Left ventricle myocardium superior (tissue), 1 donor: ENCODE data around the gene ATG10. TPM values are rescaled to one million over a fixed set of nuclear protein-coding genes. Genes with fewer than 3 reads are reported as not detected.
A peak's percentile ranks its signal among the peaks of the same experiment; 100 is the strongest.

ENCODE experiments used
- ATAC-seq: fragments of 200-7000 bp; cut with Tn5 transposase; one replicate; pipeline ENCODE4 v1.9.1; 2020; ENCODE audit warnings: mild to moderate bottlenecking, moderate library complexity
- DNase-seq: peaks from one replicate; pipeline ENCODE4 v3.0.0-alpha.2; 2020
- intact Hi-C: fragments of 100-400 bp; cut with micrococcal nuclease; formaldehyde crosslinking; loops from one replicate; pipeline ENCODE4 v1.11.0; 2022
- total RNA-seq: library from RNA; stranded (reverse); fragmentation: NEBNext Ultra II Directional; extraction: Animal tissue kit (Norgen Biotek cat#: 25700); gene quantifications from one replicate; pipeline ENCODE4 v1.2.1, GENCODE V29; 2021
- donor health status: DM: no; HTN: yes; CAD: no; lungs with severe emphysema.

ATG10 gene
- total RNA-seq, 1 donor from 2014 or later, result 4.3 TPM

DNA sequence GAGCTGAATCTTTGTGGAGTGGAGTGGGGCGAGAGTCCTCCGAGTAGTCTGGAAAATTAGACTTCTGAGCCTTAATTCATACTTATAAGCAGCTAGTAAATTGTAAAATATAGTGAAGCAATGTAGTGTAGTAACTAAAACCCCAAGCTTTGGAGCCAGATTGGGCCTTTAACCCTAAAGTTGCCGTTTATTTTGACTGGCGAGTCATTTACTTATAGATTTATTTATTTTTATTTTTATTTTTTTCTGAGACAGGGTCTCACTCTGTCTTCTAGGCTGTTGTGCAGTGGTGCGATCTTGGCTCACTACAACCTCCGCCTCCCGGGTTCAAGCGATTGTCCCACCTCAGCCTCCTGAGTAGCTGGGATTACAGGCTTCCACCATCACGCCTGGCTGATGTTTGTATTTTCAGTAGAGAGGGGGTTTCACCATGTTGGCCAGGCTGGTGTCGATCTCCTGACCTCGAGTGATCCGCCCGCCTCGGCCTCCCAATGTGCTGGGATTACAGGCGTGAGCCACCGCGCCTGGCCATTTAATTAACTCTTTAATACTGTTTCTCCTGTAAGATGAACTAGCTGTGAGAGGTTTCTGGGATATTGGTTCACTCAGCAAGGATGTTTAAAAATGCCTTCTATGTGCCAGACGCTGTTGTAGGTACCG is 307.0 kb downstream of the ATG10 start:
- DNase-seq, result peak; percentile 37
- intact Hi-C loops, result no loop called here
- no peak for ATAC-seq

GRCh38 chr5:82283893-82284292 is 312.1 kb downstream of the ATG10 start:
- intact Hi-C loops, result no loop called here
- no peak for ATAC-seq
- no peak for DNase-seq

DNA sequence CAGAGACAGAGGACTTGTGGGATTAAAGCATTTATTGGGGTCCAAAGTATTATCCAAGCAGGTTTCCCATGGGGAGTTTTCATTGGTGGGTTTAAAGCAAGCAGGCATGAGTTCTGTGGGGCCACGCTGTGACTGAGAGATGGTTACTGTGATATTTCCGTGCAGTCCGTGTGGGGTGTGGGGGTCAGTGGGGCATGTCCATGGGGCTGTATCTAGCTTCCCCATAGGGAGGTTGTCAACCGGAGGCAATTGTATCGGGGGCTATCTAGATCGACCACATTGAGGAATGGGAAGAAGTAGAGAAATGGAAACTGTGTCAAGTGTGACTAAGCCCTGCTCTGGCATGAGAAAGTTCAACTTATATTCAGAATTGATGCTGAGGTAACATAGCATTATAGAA is 313.4 kb downstream of the ATG10 start:
- ATAC-seq (no peak), DNase-seq (no peak)
- intact Hi-C loops, result no loop called here

GRCh38 chr5:82287625-82288024 is 315.8 kb downstream of the ATG10 start:
- no peak for DNase-seq
- intact Hi-C loops, result no loop called here
- no peak for ATAC-seq

- ATAC-seq, result no peak
- no peak for DNase-seq
- intact Hi-C loops, result no loop called here
These were observed 318.2 kb downstream of the ATG10 start for GRCh38 chr5:82290005-82290404.

DNA sequence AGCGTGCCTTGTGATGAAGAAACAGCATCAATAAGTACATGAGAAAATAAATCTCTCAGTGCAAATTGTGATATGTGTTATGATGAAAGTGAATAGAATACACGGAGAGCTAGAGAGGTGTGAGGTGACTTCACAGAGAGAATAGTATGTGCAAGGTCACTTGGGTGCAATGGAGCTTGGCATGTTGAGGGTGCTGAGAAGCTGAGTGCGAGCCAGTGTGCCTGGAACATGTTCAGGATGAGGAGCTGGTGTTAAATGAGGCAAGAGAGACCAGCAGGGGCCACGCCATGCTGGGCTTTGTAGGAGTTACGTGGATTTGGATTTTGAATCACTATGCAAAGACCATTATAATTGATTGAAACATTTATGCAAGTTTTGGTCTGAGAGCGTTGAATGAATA is 319.1 kb downstream of the ATG10 start:
- ATAC-seq (peak; percentile 94), DNase-seq (peak; percentile 40)
- intact Hi-C loops, result no loop called here

GRCh38 chr5:82291420-82291819 is 319.6 kb downstream of the ATG10 start:
- DNase-seq (no peak), ATAC-seq (no peak)
- intact Hi-C loops, result no loop called here

- DNase-seq (no peak), ATAC-seq (no peak)
- intact Hi-C loops, result no loop called here
These were observed 323.3 kb downstream of the ATG10 start for GRCh38 chr5:82295144-82295543.

GRCh38 chr5:82295959-82296531 is 324.2 kb downstream of the ATG10 start:
- intact Hi-C loops, result no loop called here
- DNase-seq (no peak), ATAC-seq (no peak)

DNA sequence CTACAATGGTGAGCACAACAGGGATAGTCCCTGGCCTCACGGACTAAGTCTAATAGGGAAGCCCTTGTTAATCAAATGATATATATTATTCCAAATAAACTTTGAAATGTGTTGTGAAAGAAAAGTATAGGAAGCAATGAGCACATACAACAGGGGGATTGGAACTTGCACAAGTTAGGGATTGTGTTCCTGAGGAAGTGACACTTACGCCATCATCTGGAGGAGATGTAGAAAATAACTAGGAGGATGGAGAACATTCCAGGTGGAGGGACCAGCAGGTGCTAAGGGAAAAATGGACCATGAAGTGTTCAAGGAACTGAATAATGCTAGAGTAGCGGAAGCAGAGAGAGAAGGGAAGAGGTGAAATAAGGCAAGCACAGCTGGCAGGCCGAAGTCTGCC is 325.1 kb downstream of the ATG10 start:
- ATAC-seq, result no peak
- no peak for DNase-seq
- intact Hi-C loops, result no loop called here

- intact Hi-C loops, result no loop called here
- no peak for DNase-seq
- no peak for ATAC-seq
These were observed 325.9 kb downstream of the ATG10 start for GRCh38 chr5:82297711-82298110.

DNA sequence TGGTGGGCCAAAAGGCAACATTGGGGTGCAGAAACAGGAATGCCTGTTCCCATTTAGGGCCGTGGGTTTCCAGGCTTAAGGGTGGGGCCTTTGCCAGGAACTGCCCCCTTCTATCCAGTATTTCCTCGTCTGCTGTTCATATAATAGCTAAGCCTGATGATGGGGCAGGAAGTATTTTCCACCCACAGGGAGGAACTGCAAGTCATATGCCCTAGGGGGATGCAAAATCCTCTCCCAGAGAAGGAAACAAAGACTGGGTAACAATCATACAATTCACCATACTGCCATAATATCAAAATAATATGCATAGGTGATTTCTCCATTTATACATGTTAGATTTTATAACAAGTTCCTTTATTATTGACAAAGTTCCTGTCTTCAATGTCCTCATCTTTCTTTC is 326.8 kb downstream of the ATG10 start:
- intact Hi-C loops, result no loop called here
- DNase-seq, result no peak
- no peak for ATAC-seq

DNA sequence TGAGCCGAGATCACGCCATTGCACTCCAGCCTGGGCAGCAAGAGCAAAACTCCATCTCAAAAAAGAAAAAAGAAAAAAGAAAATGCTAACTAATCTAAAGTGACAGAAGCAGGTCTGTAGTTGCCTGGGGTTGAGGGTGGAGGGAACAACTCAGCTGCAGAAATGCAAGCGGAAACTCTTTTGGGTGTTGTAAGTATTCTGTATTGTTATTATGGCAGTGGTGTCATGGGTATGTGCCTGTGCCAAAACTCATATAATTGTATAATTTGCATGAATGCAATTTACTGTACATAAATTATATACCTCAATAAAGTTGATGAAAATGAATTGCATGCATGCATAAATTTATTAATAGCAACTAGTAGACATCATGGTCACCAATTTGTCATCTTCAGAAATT is 329.4 kb downstream of the ATG10 start:
- ATAC-seq, result no peak
- DNase-seq, result no peak
- intact Hi-C loops, result no loop called here

Other genes with a start within 250 kb of the ATG10 start
- gene SSBP2, start 220.9 kb upstream of the ATG10 start, total RNA-seq, result 44.7 TPM